Left cardiac atrium (tissue), 4 donors: ENCODE data around the gene LLGL2. TPM values are rescaled to one million over a fixed set of nuclear protein-coding genes. Genes with fewer than 3 reads are reported as not detected.
A peak's percentile ranks its signal among the peaks of the same experiment; 100 is the strongest.

ENCODE experiments used
- ATAC-seq, 2 donors: fragments of 200-7000 bp; cut with Tn5 transposase; one replicate each; pipeline ENCODE4 v1.9.1; 2020; ENCODE audit warnings: mild to moderate bottlenecking in 2 of 2, moderate library complexity in 2 of 2
- DNase-seq: peaks from one replicate; pipeline ENCODE4 v3.0.0-alpha.2; 2020
- intact Hi-C, 2 donors: fragments of 100-400 bp; cut with DNase I; formaldehyde crosslinking; loops; one replicate each; pipeline versions ENCODE4 v1.14.1 to v1.15.1; 2022 to 2023
- total RNA-seq, 2 donors: library from RNA; stranded (reverse); fragmentation: NEBNext Ultra II Directional; extraction: Animal tissue kit (Norgen Biotek cat#: 25700); gene quantifications; one replicate each; pipeline ENCODE4 v1.2.1, GENCODE V29; 2021
- donor health status: DM: no; HTN: yes; CAD: no.
- donor health status: DM: no; HTN: yes; CAD: no; lungs with severe emphysema.
- donor health status: DM: yes; HTN: yes; CAD: no.
- donor health status: Dilated cardiomyopathy.

The LLGL2 gene
- total RNA-seq, 2 donors from 2014 or later: 6.8 to 8.7 TPM

DNA sequence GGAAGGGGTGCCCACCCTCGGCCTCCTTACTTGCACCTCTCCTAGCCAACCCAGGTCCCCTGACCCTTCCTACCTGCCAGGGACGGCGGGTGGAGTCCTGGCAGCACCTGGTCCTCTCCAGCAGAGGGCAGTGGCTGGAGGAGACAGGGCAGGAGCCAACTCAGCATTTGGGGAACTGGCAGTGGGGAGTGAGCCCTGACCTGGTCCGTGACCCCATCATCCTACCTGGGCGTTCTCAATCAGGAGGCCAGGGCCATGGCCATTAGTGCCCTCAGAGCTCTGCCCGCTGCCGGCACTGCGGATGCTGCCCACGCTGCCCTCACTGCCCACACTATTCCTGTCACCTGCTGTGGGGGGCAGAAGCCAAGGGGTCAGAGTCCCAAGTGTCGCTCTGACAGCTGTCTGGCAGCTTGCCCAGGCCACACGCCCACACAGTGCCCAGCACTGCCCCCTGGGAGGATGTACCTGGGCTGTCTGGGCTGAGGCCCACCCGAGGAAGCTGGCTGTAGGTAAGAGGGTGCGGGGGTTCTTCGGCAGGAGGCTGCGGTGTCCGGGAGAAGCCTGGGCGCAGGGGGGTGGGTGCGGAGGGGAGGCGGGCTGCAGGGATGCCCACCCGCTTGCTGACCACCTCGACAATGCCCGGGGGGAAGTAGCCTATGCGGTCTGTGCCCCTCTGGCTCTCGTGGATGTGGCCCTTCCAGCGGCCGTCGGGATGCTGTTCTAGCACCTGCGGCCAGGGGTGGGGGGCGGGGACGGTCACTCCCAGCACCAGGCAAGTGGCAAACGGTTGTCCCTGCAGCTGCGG is 20.9 kb upstream of the LLGL2 start:
- DNase-seq: no peak
- intact Hi-C loops: no loop called here
- peak in 1 of 2 donors; percentile 3 for ATAC-seq

- intact Hi-C loops: no loop called here
- ATAC-seq (no peak), DNase-seq (no peak)
Measured at GRCh38 chr17:75505152-75505409, 20.4 kb upstream of the LLGL2 start.

DNA sequence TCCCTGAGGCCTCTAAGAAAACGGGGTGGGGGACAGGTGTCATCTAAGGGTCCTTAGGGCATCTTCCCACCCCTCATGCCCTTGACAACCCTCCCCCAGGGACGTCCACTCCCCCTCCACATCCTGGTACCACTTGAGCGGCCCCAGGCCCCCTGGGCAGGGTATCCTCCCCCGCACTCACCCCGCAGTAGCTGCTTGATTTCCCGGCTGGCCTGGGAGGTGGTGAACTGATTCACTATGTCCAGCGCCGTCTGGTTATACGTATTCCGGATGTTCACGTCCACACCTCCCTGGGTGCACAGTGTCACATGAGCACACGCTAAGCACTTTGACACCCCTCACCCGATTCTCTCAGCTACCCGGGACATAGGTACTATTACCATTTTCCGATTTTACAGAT is 19.9 kb upstream of the LLGL2 start:
- DNase-seq (no peak), ATAC-seq (no peak)
- intact Hi-C loops: no loop called here

GRCh38 chr17:75506134-75506533 is 19.4 kb upstream of the LLGL2 start:
- intact Hi-C loops: no loop called here
- ATAC-seq (no peak), DNase-seq (no peak)

DNA sequence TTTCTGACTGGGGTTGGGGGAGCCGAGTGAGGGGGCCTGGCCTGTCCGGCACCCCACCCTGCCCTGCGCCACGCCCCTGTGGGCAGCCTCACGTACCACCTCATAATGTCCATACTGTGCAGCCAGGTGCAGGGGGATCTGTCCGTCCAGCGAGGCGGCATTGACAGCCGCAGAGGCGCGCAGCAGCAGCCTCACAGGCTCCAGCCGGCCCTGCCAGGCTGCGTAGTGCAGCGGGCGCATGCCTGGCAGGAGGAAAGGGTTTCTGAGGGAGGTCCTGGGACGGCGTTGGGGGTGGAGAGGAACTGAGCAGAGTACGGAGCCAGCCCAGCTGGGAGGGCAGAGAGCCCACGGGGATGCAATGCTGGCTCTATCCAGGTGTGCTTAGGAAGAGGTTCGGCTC is 18.6 kb upstream of the LLGL2 start:
- DNase-seq (no peak), ATAC-seq (no peak)
- intact Hi-C loops: no loop called here

- intact Hi-C loops: no loop called here
- no peak for DNase-seq
- ATAC-seq: no peak
Measured at GRCh38 chr17:75507733-75508719, 17.5 kb upstream of the LLGL2 start.

GRCh38 chr17:75508931-75509361 is 16.6 kb upstream of the LLGL2 start:
- DNase-seq: no peak
- intact Hi-C loops: no loop called here
- peak in 1 of 2 donors; percentile 2 for ATAC-seq

GRCh38 chr17:75509528-75510258 is 15.8 kb upstream of the LLGL2 start:
- DNase-seq (peak; percentile 84), ATAC-seq (peak; percentile 33 to 48)
- intact Hi-C loops: loop anchor here in 1 of 2 donors (10.0 kb wide), 2 partner anchors 55 to 85 kb away; partner anchors contain the start of gene TMEM94

- ATAC-seq: no peak
- no peak for DNase-seq
- intact Hi-C loops: loop anchor here in 1 of 2 donors (10.0 kb wide), 2 partner anchors 56 to 86 kb away; partner anchors contain the start of gene TMEM94
Measured at GRCh38 chr17:75511270-75511609, 14.3 kb upstream of the LLGL2 start.

GRCh38 chr17:75511610-75512575 is 13.6 kb upstream of the LLGL2 start:
- ATAC-seq: no peak

GRCh38 chr17:75512926-75513640 is 12.4 kb upstream of the LLGL2 start:
- intact Hi-C loops: loop anchor here in 1 of 2 donors (10.0 kb wide), 2 partner anchors 58 to 88 kb away; partner anchors contain the start of gene TMEM94
- DNase-seq (no peak), ATAC-seq (no peak)

More at GRCh38 chr17:75511610-75512575, 13.6 kb upstream of the LLGL2 start:
- peak; percentile 76 for DNase-seq
- intact Hi-C loops: loop anchor here in 1 of 2 donors (10.0 kb wide), 2 partner anchors 57 to 87 kb away; partner anchors contain the start of gene TMEM94

- intact Hi-C loops: loop anchor here in 1 of 2 donors (10.0 kb wide), 2 partner anchors 59 to 89 kb away; partner anchors contain the start of gene TMEM94
- no peak for DNase-seq
- no peak for ATAC-seq
Measured at GRCh38 chr17:75513641-75514000, 11.9 kb upstream of the LLGL2 start.

GRCh38 chr17:75514299-75514918 is 11.1 kb upstream of the LLGL2 start:
- peak in 1 of 2 donors; percentile 1 for ATAC-seq
- intact Hi-C loops: loop anchor here in 1 of 2 donors (10.0 kb wide), 2 partner anchors 60 to 90 kb away; partner anchors contain the start of gene TMEM94
- no peak for DNase-seq

- ATAC-seq: peak; percentile 0
- DNase-seq: no peak
- intact Hi-C loops: loop anchor here in 1 of 2 donors (10.0 kb wide), 2 partner anchors 60 to 90 kb away; partner anchors contain the start of gene TMEM94
Measured at GRCh38 chr17:75514919-75515495, 10.5 kb upstream of the LLGL2 start.

DNA sequence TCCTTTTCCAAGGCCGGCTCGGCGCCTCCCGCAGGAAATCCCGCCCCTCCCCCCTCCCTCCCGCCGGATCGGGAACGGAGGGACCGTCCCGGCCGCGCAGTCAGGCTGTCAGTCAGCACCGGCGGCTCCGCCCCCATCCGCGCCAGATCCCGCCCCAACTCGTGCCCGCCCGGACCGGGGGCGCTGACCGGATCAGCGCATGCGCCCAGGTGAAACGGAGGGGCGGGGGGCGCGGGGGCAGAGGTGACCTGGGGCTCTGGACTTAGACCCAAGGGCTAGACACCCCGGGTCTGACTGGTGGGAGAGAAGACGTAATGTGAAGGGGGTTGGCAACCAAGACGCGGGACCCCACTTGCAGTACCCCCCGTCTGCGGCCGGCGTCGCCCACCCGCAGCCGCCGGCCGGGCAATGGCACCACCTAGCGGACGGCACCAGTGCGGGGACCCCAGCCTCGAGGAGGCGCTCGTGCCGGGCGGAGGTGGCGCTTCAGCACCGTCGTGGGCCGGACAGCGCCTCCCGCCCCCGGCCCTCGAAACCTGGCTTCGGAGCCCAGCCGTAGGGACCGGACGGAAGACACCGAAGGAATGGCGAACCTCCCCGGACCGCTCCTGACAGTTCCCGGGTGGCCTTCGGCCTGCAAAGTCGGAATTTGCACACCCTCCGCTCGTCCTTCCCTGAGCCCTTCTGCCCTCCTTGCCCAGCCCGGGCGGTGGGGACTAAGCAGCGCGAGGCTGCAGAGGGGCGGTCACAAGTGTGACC is 9.8 kb upstream of the LLGL2 start, which contains the start of gene CASKIN2:
CASKIN2 (minus strand) TSS at position 42 of the 759 bp plus-strand sequence. CDS start 1,733 bp downstream, outside the sequence.
- DNase-seq (peak; percentile 97), ATAC-seq (peak; percentile 89 to 93)
- intact Hi-C loops: loop anchor here (2.0 to 10.0 kb wide), 3 partner anchors 61 to 91 kb away; partner anchors contain the start of gene TMEM94 (in 1 of the 2)
